Neuronal stem cell (in vitro differentiated cells): ENCODE results near the gene SETD2.

Experiments used
- DNase-seq: peaks from one replicate; pipeline ENCODE4 v3.0.0-alpha.2; 2013; ENCODE audit warnings: low spot score
- H2AFZ ChIP-seq: one replicate; pipeline ENCODE4 v1.6.1; 2013; ENCODE audit warnings: mild to moderate bottlenecking, low read length, inconsistent platforms
- H2AK5ac ChIP-seq: 2 replicates; pipeline ENCODE4 v1.6.1; 2013; ENCODE audit warnings: low read depth, mild to moderate bottlenecking, inconsistent platforms, low read length, moderate library complexity, mixed read lengths
- H2BK120ac ChIP-seq: 2 replicates; pipeline ENCODE4 v1.6.1; 2013; ENCODE audit warnings: low read depth, mild to moderate bottlenecking, inconsistent platforms, low read length, moderate library complexity, mixed read lengths
- H2BK12ac ChIP-seq: one replicate; pipeline ENCODE4 v1.6.1; 2013; ENCODE audit warnings: low read length, inconsistent platforms
- H2BK15ac ChIP-seq: 2 replicates; pipeline ENCODE4 v1.6.1; 2013; ENCODE audit warnings: mild to moderate bottlenecking, low read length, inconsistent platforms, mixed read lengths
- H2BK5ac ChIP-seq: one replicate; pipeline ENCODE4 v1.6.1; 2013; ENCODE audit warnings: inconsistent platforms, mild to moderate bottlenecking, low read length, moderate library complexity
- H3K14ac ChIP-seq: one replicate; pipeline ENCODE4 v1.6.1; 2013; ENCODE audit warnings: low read length, inconsistent platforms
- H3K18ac ChIP-seq: 2 replicates; pipeline ENCODE4 v1.6.1; 2013; ENCODE audit warnings: low read length, inconsistent platforms
- H3K23ac ChIP-seq: 2 replicates; pipeline ENCODE4 v1.6.1; 2013; ENCODE audit warnings: low read depth, mild to moderate bottlenecking, mixed read lengths, low read length, inconsistent platforms; ENCODE audit not compliant: poor library complexity
- H3K27ac ChIP-seq: replicated peaks from 3 replicates; pipeline ENCODE4 v1.5.1; 2013; ENCODE audit warnings: low read length, inconsistent platforms
- H3K27me3 ChIP-seq, 3 experiments: 2 replicates each; pipeline ENCODE4 v1.6.1; 2013; ENCODE audit warnings: low read length in 3 of 3, mild to moderate bottlenecking in 2 of 3, inconsistent platforms in 1 of 3, low read depth in 1 of 3, mixed read lengths in 1 of 3, moderate library complexity in 1 of 3; ENCODE audit not compliant: control insufficient read depth in 3 of 3, insufficient read depth in 3 of 3
- H3K36me3 ChIP-seq, 2 donors: replicated peaks in 1 of 2; 2 replicates each; pipeline ENCODE4 v1.6.1; 2013; ENCODE audit warnings: low read length in 2 of 2; ENCODE audit not compliant: control insufficient read depth in 2 of 2, insufficient read depth in 2 of 2
- H3K4ac ChIP-seq: 2 replicates; pipeline ENCODE4 v1.6.1; 2013; ENCODE audit warnings: inconsistent platforms, mild to moderate bottlenecking, low read length, moderate library complexity
- H3K4me1 ChIP-seq, 2 donors: 1 replicate in 1 of 2; 2 replicates in 1 of 2; pipeline ENCODE4 v1.6.1; 2013; ENCODE audit warnings: low read length in 2 of 2, low read depth in 1 of 2; ENCODE audit not compliant: control insufficient read depth in 2 of 2, insufficient read depth in 1 of 2
- H3K4me2 ChIP-seq: one replicate; pipeline ENCODE4 v1.6.1; 2013; ENCODE audit warnings: mild to moderate bottlenecking, low read length, inconsistent platforms; ENCODE audit not compliant: insufficient read depth, poor library complexity, severe bottlenecking
- H3K4me3 ChIP-seq, 2 donors: 2 replicates each; pipeline ENCODE4 v1.5.1; 2013; ENCODE audit warnings: low read length in 2 of 2, mild to moderate bottlenecking in 2 of 2, inconsistent platforms in 1 of 2, moderate library complexity in 1 of 2
- H3K79me1 ChIP-seq: one replicate; pipeline ENCODE4 v1.6.1; 2013; ENCODE audit warnings: low read depth, mild to moderate bottlenecking, inconsistent platforms, low read length, moderate library complexity
- H3K9ac ChIP-seq: one replicate; pipeline ENCODE4 v1.6.1; 2013; ENCODE audit warnings: mild to moderate bottlenecking, low read depth, low read length, inconsistent platforms; ENCODE audit not compliant: poor library complexity
- H3K9me3 ChIP-seq, 2 donors: replicated peaks in 1 of 2; 2 replicates each; pipeline versions ENCODE3 to v1.6.1; 2013; ENCODE audit warnings: low read length in 2 of 2, mild to moderate bottlenecking in 2 of 2, inconsistent platforms in 1 of 2, low read depth in 1 of 2, mixed read lengths in 1 of 2, moderate library complexity in 1 of 2; ENCODE audit not compliant: control insufficient read depth in 2 of 2, insufficient read depth in 1 of 2
- H4K8ac ChIP-seq: one replicate; pipeline ENCODE4 v1.6.1; 2013; ENCODE audit warnings: low read depth, mild to moderate bottlenecking, inconsistent platforms, low read length, moderate library complexity
- H4K91ac ChIP-seq: one replicate; pipeline ENCODE4 v1.6.1; 2013; ENCODE audit warnings: low read length, low read depth, mild to moderate bottlenecking, inconsistent platforms; ENCODE audit not compliant: poor library complexity
- WGBS, 2 donors: extraction: QIAGEN DNeasy Blood & Tissue Kit; methylation state at CpG; one replicate each; pipeline ENCODE4 v1.1.7; 2013; ENCODE audit warnings: missing lambda C conversion rate in 2 of 2, mixed read lengths in 1 of 2; ENCODE audit not compliant: insufficient read length in 2 of 2, insufficient replicate concordance in 1 of 2; ENCODE audit errors: extremely low coverage in 2 of 2; 5-methylcytosine and 5-hydroxymethylcytosine counted together

SETD2 gene

GRCh38 chr3:47065058-47065457 is 98.9 kb downstream of the SETD2 start:
- Histone ChIP-seq H3K4me3 (no peak overlapping the region), H3K36me3 (peaks cover 2 to 79% of the 10 kb centered on the region in 2 donors)
- no CpG with 5 or more reads among the region's 1 CpG for WGBS, 2 donors

GRCh38 chr3:47057212-47057671 is 106.7 kb downstream of the SETD2 start:
- Histone ChIP-seq H3K23ac (no peak overlapping the region), H4K8ac (no peak overlapping the region), H3K4ac (no peak overlapping the region), H2AK5ac (no peak overlapping the region), H3K9me3 (no peaks in the 10 kb centered on the region), H3K4me3 (no peak overlapping the region), H2BK12ac (no peak overlapping the region), H3K4me2 (no peak overlapping the region), H3K36me3 (peaks cover 5 to 78% of the 10 kb centered on the region in 2 donors), H3K14ac (no peak overlapping the region), H3K27ac (no peak overlapping the region), H3K27me3 (no peaks in the 10 kb centered on the region), H4K91ac (no peak overlapping the region), H3K18ac (no peak overlapping the region), H3K4me1 (no peaks in the 10 kb centered on the region), H2BK120ac (no peak overlapping the region), H2BK5ac (no peak overlapping the region), H3K9ac (no peak overlapping the region), H2BK15ac (no peak overlapping the region), H2AFZ (no peak overlapping the region), H3K79me1 (no peaks in the 10 kb centered on the region)
- WGBS, 2 donors: no CpG with 5 or more reads among the region's 6 CpGs
- no peak for DNase-seq

More at GRCh38 chr3:47065058-47065457, 98.9 kb downstream of the SETD2 start:
- Histone ChIP-seq H4K91ac (no peak overlapping the region), H2AFZ (no peak overlapping the region), H3K23ac (no peak overlapping the region), H4K8ac (no peak overlapping the region), H3K4ac (no peak overlapping the region), H2AK5ac (no peak overlapping the region), H3K4me2 (no peak overlapping the region), H2BK12ac (no peak overlapping the region), H2BK15ac (no peak overlapping the region), H3K27me3 (peaks cover 0 to 2% (median 0%) of the 10 kb centered on the region in 3 experiments), H2BK120ac (no peak overlapping the region), H3K14ac (no peak overlapping the region), H3K4me1 (no peaks in the 10 kb centered on the region), H3K9me3 (no peaks in the 10 kb centered on the region), H3K9ac (no peak overlapping the region), H3K18ac (no peak overlapping the region), H2BK5ac (no peak overlapping the region), H3K27ac (no peak overlapping the region), H3K79me1 (no peaks in the 10 kb centered on the region)
- DNase-seq: no peak

- Histone ChIP-seq H3K4ac (no peak overlapping the region), H4K91ac (no peak overlapping the region), H3K79me1 (no peaks in the 10 kb centered on the region), H3K36me3 (peaks cover 5 to 78% of the 10 kb centered on the region in 2 donors), H2BK120ac (no peak overlapping the region), H3K27me3 (no peaks in the 10 kb centered on the region), H3K27ac (no peak overlapping the region), H3K4me1 (no peaks in the 10 kb centered on the region), H3K23ac (no peak overlapping the region), H2AFZ (no peak overlapping the region), H2AK5ac (no peak overlapping the region), H4K8ac (no peak overlapping the region), H2BK15ac (no peak overlapping the region), H3K9me3 (no peaks in the 10 kb centered on the region), H3K4me2 (no peak overlapping the region), H3K14ac (no peak overlapping the region), H3K18ac (no peak overlapping the region), H2BK12ac (no peak overlapping the region), H2BK5ac (no peak overlapping the region), H3K4me3 (no peak overlapping the region), H3K9ac (no peak overlapping the region)
- no CpG with 5 or more reads among the region's 3 CpGs for WGBS, 2 donors
- DNase-seq: no peak
Observed at GRCh38 chr3:47056705-47057104, 107.2 kb downstream of the SETD2 start.

- Histone ChIP-seq H2BK15ac (no peak overlapping the region), H3K27ac (no peak overlapping the region), H3K23ac (no peak overlapping the region), H3K79me1 (no peaks in the 10 kb centered on the region), H2BK120ac (no peak overlapping the region), H3K4me1 (no peaks in the 10 kb centered on the region), H3K18ac (no peak overlapping the region), H2BK12ac (no peak overlapping the region), H3K36me3 (peaks cover 2 to 63% of the 10 kb centered on the region in 2 donors), H3K4me3 (no peak overlapping the region), H3K9ac (no peak overlapping the region), H3K14ac (no peak overlapping the region), H3K27me3 (no peaks in the 10 kb centered on the region), H4K8ac (no peak overlapping the region), H3K9me3 (no peaks in the 10 kb centered on the region), H2AK5ac (no peak overlapping the region), H3K4ac (no peak overlapping the region), H2AFZ (no peak overlapping the region), H4K91ac (no peak overlapping the region), H2BK5ac (no peak overlapping the region), H3K4me2 (no peak overlapping the region)
- no peak for DNase-seq
Observed at GRCh38 chr3:47054412-47054811, 109.5 kb downstream of the SETD2 start.
